Jurkat, Clone E6-1 (cell line): ENCODE measurements around the gene FBXO21.
A peak's percentile ranks its signal among the peaks of the same experiment; 100 is the strongest.
"Not testable (repeated sequence)": the region's sequence is repeated elsewhere in the genome, so short reads cannot be mapped to it uniquely, and the experiment has no call there.

ENCODE experiments used
- DNase-seq: peaks from one replicate; pipeline ENCODE4 v3.0.0-alpha.2; 2011; ENCODE audit warnings: low read depth, low spot score
- H3K4me3 ChIP-seq: 2 replicates; pipeline ENCODE4 v1.5.1; 2011; ENCODE audit warnings: mild to moderate bottlenecking, low read length, control low read depth, moderate library complexity

The FBXO21 gene

DNA sequence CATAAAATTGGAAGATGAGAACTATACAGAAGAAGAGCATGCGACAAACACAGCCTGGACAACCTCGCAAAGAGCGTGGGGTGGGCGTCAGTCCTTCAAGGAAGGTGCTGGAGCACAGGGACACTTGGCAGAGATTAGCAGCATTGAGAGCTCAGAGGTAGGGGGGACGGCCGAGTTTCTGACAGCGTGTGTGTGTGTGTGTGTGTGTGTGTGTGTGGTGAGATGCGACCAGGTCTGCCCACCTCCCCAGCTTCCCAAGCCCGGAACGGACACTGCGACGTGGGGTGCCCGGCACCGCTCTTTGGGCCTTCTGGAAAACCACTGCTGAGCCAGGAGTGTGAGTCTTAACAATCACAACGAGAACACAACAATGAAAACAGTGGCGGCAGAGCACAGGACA, 17.9 kb upstream of the FBXO21 start:
- no peak for DNase-seq
- no peak overlapping the region for H3K4me3 ChIP-seq

DNA sequence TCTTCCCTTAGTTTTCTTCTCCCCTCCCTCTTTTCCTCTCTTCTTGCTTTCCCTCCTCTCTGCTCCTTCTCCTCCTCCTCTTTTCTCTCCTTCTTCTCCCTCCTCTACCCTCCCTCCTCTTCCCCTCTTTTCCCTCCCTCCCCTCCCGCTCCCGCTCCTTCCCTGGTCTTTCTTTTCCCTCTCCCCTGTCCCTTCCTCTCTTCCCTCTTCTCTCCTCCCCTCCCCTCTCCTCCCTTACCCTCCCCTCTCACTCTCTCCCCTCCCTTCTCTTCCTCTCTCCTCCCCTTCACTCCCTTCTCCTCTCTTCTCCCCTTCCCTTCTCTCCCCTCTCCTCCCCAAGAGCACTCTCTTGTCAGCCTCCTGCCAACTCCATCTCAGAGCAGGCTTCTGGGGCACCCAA, 17.4 kb upstream of the FBXO21 start:
- no peak overlapping the region for H3K4me3 ChIP-seq
- DNase-seq: no peak

DNA sequence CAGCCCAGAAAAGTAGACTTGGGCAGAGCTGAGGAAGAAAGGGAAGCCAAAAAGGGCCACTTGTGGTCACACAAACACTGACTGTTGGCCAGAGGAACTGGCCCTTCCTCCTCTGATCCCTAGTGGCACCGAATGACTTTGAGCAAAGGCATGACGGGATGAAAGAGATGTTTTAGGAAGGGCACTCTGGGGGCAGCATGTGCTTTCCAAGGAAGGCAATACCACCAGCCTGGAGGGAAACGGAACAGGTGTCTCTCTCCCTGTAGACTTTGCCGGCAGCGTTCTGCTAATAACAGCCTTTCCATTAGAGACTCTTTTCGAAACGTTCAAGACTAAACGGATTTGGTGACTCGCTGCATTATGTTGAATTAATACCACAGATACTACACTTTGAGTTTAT, 12.3 kb upstream of the FBXO21 start:
- DNase-seq: no peak
- H3K4me3 ChIP-seq: no peak overlapping the region

DNA sequence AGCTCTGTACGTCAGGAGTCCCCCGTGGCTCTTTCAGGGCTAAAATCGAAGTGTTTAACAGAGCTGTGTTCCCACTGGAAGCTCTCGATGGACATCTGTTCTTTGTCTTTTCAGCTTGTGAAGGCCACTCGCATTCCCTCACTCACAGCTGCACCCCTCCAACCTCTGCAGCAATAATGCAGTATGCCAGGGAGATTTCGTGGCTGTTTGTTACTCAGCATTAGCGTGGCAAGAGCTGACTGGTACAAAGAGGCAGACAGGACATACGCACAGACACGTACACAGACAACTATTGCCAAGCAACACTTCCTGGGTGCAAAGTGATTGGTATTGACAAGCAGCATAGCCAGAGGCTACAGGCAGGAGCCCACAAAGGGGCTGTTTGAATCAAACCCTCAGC, 11.8 kb upstream of the FBXO21 start:
- no peak for DNase-seq
- H3K4me3 ChIP-seq: no peak overlapping the region

DNA sequence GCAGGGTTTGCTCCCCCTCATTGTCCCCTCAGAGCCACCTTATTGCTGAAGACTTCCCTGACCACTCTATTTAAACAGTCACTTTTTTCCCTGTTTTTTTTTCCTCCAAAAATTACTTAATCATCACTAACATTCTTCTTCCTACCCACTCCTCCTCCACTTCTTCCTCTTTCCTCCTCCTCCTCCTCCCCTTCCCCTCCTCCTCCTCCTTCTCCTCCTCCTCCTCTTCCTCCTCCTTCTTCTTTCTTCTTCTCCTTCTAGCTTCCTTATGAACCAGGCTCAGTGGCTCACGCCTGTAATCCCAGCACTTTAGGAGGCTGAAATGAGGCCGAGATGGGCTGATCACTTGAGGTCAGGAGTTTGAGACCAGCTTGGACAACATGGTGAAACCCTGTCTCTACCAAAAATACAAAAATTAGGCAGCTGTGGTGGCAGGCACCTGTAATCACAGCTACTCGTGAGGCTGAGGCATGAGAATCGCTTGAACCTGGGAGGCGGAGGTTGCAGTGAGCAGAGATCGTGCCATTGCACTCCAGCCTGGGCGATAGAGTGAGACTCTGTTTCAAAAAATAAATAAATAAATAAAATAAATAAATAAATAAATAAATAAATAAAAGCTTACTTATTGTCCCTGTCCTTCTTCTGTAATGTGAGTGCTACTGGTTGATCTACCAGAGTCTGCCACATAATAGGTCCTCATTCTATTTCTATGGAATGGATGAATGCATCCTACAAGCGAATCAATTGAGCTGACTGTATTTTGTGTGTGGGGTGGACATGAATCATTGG, 9.9 kb upstream of the FBXO21 start:
- H3K4me3 ChIP-seq, DNase-seq: not testable (repeated sequence)

DNA sequence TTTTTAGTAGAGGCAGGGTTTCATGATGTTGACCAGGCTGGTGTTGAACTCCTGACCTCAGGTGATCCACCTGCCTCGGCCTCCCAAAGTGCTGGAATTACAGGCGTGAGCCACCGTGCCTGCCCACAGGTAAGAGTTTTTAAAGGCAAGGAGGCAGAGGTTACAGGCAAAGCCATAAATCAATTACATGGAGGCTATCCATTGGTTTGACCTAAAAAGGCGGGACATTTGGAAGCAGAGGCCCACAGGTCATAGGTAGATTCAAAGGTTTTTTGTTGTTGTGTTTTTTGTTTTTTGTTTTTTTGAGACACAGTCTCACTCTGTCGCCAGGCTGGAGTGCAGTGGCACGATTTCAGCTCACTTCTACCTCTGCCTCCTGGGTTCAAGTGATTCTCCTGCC, 6.1 kb upstream of the FBXO21 start:
- DNase-seq, H3K4me3 ChIP-seq: not testable (repeated sequence)

DNA sequence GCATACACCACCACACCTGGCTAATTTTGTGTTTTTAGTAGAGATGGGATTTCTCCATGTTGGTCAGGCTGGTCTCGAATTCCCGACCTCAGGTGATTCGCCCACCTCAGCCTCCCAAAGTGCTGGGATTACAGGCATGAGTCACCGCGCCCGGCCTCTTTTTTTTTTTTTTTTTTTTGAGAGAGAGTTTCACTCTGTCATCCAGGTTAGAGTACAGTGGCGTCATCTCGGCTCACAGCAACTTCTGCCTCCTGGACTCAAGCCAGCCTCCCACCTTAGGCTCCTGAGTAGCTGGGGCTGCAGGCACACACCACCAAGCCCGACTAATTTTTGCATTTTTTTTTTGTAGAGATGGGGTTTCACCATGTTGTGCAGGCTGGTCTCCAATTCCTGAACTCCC, 4.8 kb upstream of the FBXO21 start:
- not testable (repeated sequence) for DNase-seq, H3K4me3 ChIP-seq

DNA sequence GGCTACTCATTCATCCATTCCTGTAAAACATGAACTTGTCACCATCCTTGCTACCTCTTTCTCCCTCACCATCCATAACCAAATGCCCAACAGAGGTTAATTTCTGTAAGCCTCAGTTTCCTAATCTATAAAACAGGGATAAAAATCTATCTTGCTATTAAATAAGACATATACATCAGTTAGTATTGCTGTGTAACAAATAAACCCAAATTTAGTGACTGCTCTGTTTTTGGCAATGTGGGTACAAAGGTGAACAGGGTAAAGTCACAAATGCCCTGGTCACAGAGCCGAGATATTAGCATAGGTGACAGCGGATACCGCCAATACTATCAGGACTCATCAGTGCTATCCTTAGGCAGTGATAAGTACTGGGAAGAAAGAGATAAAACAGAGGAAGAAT, 3.6 kb upstream of the FBXO21 start:
- no peak overlapping the region for H3K4me3 ChIP-seq
- no peak for DNase-seq

DNA sequence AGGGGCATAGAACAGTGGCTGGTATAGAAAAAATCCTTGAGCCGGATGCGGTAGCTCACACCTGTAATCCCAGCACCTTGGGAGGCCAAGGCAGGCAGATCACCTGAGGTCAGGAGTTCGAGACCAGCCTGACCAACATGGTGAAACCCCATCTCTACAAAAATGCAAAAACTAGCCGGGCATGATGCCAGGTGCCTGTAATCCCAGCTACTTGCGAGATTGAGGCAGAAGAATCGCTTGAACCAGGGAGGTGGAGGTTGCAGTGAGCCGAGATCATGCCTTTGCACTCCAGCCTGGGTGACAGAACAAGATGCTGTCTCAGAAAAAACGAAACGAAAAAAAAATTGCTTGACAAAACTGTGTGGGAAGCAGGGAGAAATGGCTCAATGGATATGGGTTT, 2.3 kb upstream of the FBXO21 start:
- DNase-seq, H3K4me3 ChIP-seq: not testable (repeated sequence)

DNA sequence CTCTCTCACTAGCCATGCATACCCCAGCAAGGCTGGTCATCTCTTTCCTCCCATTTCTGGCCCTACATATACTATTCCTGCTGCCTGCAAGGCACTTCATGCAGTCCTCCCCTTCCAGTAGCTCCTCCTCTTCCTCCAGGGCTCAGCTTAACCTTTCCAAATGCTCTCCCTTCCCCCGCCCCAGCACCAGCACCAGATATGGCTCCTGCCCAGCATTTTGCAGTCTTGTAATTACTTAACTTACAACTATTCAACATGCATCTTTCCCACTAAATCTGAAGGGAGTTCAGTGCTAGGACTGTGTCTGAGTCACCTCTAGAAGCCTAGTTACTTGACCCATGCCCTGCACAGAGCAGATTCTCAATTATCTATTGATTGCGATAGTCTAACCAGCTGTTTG, 1.8 kb upstream of the FBXO21 start:
- H3K4me3 ChIP-seq: no peak overlapping the region
- no peak for DNase-seq

DNA sequence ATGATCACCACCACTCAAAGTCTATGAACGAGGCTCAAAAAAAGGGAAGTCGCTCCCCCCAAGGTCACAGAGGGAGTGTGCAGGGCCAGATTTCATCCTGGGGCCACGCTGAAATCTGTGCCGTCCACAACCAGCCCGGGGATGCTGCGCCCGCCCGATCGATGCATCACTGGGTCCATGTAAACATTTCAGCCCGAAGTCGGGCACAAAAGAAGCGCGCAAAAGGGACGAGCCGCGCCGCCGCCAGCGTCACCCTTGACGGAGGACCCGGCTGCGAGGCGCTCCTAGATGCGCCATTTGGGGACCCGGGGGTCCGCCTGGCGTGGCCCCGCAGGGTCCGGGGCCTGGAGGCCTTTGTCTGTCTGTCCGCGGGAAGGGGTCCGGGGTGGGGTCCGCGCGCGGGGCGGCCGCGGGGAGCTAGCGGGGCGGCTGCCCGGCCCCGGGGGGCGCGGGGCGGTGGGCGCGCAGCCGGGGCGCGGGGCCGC, 503 bp downstream of the FBXO21 start:
- peak overlapping the region; percentile 87 for H3K4me3 ChIP-seq
- no peak for DNase-seq

DNA sequence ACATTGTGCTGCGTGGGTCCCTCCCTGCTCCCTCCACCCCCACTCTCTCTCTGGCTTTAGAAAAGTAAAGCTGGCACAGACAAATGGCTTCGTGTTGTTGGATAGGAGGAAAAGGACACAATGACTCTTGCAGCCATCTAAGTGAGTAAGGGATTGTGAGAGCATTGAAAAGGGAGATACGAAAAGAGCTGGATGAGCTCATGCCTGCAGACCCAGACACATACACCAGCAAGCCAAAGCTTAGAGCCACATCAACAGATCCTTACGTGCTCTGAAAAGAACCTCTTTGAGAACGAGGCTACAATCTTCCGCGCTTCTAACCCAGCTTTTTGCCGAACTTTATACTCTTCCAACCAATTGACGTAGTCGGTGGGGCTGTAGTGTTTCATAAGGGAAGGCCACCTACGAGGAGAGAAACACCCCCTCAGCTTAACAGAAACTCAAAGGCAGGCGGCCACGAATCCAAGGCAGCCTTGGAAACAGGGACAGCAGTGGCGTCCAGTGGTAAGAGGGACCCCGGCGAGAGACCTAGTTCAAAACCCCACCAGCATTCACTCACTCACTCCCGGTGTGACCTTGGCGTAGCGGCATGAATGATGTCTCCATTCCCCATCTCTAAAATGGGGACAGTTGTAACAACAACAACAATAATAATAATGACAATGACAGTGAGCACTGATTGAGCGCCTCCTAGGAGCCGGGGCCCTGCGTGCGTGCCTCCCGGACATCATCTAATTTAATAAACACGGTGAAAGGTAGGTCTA, 1.1 kb downstream of the FBXO21 start:
- no peak for DNase-seq
- peak overlapping the region; percentile 87 for H3K4me3 ChIP-seq

DNA sequence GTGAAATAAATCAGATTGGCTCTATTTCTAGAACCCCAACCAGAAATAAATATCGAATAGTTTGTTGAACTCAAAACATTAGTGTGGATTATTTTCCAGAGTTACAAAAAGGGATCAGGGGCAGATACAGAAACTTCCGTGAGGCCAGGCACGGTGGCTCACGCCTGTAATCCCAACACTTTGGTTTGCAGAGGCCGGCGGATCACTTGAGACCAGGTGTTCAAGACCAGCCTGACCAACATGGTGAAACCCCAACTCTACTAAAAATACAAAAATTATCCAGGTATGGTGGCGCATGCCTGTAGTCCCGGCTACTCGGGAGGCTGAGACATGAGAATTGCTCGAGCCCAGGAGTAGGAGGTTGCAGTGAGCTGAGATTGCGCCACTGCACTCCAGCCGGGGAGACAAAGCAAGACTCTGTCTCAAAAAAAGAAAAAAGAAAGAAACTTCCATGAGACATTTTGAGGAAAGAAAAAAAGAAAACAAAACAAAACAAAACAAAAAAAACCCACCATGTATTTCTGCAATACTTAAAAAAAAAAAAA, 2.1 kb downstream of the FBXO21 start:
- no peak for DNase-seq
- H3K4me3 ChIP-seq: no peak overlapping the region

DNA sequence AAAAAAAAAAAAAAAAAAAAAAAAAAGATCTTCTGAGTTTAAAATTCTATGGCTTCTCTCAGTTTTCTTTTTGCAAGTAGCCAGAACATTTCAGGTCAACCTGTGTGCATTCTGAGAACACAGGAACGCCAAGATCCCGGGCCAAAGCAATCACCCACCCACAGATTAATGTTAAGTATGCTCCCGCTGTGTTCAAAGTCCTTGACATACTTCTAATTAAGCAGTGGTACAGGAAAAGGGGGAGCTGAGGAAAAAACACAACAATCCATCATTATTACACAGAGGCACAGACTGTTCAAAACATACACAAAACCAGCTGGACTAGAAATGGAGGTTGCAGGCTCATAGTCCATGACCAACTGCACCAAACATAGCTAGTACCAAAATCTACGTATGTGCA, 2.8 kb downstream of the FBXO21 start:
- no peak overlapping the region for H3K4me3 ChIP-seq
- no peak for DNase-seq

DNA sequence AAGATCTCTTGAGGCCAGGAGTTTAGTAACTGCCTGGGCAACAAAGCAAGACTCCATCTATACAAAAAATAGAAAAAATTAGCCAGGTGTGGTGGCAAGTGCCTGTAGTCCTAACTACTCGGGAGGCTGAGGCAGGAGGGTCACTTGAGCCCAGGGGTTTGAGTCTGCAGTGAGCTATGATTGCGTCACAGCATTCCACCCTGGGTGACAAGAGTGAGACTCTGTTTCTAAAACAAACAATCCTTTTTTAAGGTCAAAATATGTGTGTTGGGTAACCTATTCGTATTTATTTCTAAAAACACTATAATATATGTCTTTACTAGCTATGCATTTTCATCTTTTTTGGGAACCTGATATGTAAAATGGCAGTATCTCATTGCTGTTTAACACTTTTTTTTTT, 7.4 kb downstream of the FBXO21 start:
- H3K4me3 ChIP-seq: no peak overlapping the region
- DNase-seq: no peak

DNA sequence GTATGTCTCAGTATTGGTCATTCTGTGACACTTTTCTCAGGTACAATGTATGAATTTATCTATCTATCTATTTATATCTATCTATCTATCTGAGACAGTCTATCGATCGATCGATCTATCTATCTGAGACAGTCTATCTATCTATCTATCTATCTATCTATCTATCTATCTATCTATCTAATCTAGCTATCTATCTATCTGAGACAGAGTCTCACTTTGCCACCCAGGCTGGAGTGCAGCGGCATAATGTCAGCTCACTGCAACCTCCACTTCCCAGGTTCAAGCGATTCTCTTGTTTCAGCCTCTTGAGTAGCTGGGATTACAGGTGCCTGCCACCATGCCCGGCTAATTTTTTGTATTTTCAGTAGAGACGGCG, 8.8 kb downstream of the FBXO21 start:
- not testable (repeated sequence) for H3K4me3 ChIP-seq, DNase-seq

DNA sequence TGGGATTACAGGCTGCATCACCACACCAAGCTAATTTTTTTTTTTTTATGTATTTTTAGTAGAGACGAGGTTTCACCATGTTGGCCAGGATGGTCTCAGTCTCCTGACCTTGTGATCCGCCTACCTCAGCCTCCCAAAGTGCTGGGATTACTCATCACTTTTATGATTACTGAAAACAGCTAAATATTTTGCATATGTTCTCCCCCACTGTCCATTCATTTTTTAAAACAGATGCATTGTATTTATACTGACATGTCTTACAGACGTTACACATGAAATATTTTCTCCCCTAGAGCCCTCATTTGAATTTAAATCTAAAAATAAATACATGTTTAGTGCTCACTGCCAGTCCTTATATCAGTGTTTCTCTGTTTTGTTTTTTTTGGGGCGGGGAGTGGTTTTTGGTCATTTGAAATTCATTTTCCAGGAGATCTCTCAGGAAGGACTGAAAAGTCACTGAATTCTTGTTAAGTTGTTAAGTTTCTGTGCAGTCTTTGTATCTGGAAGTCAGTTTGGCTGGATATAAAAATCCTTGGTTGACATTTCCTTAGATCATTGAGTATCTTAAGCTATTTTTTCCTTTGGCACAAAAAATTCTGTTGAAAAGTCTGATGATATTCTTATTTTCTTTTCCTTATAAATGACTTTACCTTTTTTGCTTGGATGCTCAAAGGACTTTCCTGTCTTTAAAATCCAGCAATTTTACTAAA, 9.4 kb downstream of the FBXO21 start:
- H3K4me3 ChIP-seq: no peak overlapping the region
- DNase-seq: no peak

DNA sequence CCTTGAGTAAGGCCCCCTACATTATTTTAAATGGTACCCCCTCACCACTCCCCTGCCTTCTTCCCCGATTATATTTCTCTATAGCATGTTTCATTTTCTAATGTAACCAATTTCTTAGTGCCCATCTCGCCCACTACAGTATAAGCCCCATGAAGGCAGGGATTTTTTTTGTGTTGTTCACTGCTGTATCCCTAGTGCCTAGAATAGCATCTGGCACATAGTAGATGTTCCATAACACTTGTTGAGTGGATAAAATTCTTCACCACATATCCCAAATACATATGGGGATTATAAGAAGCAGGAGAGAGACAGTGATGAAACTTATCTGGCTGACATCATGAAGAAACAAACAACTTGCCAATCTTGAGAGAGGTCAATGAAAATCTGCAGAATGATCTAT, 11.5 kb downstream of the FBXO21 start:
- no peak overlapping the region for H3K4me3 ChIP-seq
- DNase-seq: no peak

DNA sequence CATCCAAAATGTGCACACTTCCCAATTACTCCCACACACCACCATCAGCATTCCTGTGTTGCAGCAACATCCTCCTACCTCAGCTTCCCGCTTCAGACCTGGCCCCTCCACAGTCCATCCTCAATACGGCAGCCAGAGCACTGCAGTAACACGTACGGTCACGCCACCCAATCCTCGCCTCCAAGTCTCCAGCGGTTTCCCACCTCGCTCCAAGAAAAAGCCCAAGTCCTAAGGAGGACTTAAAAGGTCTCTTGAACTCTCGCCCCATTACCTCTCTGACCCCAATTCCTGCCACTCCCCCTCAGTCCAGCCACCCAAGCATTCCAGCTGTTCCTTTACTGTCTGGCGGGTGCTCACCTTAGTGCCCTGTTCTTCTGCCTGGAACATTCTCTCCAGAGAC, 12.0 kb downstream of the FBXO21 start:
- DNase-seq: no peak
- no peak overlapping the region for H3K4me3 ChIP-seq

DNA sequence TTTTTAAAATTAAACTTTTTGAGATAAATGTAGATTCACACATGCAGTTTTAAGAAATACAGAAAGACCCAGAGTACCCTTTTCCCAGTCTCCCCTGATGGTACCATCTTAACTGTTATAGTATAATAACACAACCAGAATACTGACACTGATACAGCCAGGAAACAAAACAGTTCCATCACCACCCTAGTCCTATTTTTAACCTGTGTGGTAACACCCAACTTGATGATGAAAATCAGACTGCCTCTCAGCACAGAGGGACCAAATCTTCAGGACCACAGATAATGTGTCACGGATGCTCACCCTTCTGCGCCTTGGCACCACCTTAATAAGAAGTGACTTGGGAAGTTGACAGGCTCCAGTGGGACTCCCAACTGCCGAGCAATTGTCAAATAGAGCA, 18.1 kb downstream of the FBXO21 start:
- no peak for DNase-seq
- no peak overlapping the region for H3K4me3 ChIP-seq
